Brain microvascular endothelial cell (primary cell): ENCODE results near the gene G6PC3.

Source experiments
- DNase-seq: peaks from one replicate; pipeline ENCODE4 v3.0.0-alpha.2; 2020
- H3K27ac ChIP-seq: fragments of 250-450 bp; sonication (Bioruptor Pico); 2 replicates; pipeline ENCODE4 v1.5.1; 2020; ENCODE audit warnings: mild to moderate bottlenecking, moderate library complexity
- H3K27me3 ChIP-seq: fragments of 250-450 bp; sonication (Bioruptor Pico); replicated peaks from 2 replicates; pipeline ENCODE4 v1.5.1; 2020; ENCODE audit warnings: mild to moderate bottlenecking
- H3K36me3 ChIP-seq: fragments of 250-450 bp; sonication (Bioruptor Pico); replicated peaks from 2 replicates; pipeline ENCODE4 v1.5.1; 2020; ENCODE audit warnings: mild to moderate bottlenecking
- H3K4me3 ChIP-seq: 2 replicates; pipeline ENCODE4 v1.5.1; 2011; ENCODE audit warnings: low read depth, mild to moderate bottlenecking, control low read depth, low read length, moderate library complexity
- CTCF ChIP-seq: IDR thresholded peaks from 2 replicates; pipeline ENCODE4 v1.5.1; 2011; ENCODE audit warnings: low read depth, mild to moderate bottlenecking, moderate library complexity, low read length, control low read depth, inconsistent platforms; ENCODE audit errors: missing control alignments
- in situ Hi-C: cut with HindIII; loops from 2 replicates; pipeline ENCODE4 v1.10.0; 2017; ENCODE audit warnings: low sequenced_read_pairs, low pct_ligation_motif_present

The G6PC3 gene

DNA sequence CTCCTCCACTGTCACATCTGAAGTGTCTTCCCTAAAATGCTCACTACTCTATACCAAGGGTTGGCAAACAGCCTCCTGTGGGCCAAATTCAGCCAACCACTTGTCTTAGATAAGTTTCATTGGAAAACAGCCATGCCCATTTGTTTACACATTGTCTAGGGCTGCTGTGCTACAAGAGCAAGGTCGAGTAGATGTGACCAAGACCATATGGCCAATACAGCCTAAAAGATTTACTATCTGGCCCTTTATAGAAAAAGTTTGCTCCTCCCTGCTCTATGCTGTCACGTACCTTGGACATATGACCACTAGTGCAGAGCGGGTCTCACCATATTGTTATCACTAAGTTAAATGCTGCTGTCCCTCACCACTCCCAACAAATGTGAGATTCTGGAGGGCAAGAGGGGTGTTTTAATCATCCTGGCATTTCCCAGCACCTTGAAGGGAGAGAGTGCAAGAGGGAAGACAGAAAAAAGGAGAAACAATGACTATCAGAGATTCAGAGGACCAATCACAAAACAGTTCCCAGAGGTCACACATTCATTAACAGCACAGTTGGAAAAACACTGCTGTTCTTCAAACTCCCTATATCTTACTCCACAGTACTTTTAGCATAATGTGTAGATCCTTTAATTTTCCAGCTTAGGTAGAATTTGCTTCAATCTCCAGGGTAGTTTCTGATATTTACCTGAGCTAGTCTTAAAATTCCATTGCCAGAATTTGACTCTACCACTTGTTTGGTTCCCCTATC is 17.2 kb upstream of the G6PC3 start:
- peaks cover 52% of the 10 kb centered on the region for H3K36me3 ChIP-seq
- no peak for TF ChIP-seq CTCF
- DNase-seq: no peak
- H3K27ac ChIP-seq: no peak overlapping the region
- in situ Hi-C loops: no loop called here
- H3K4me3 ChIP-seq: no peak overlapping the region
- H3K27me3 ChIP-seq: no peaks in the 10 kb centered on the region

DNA sequence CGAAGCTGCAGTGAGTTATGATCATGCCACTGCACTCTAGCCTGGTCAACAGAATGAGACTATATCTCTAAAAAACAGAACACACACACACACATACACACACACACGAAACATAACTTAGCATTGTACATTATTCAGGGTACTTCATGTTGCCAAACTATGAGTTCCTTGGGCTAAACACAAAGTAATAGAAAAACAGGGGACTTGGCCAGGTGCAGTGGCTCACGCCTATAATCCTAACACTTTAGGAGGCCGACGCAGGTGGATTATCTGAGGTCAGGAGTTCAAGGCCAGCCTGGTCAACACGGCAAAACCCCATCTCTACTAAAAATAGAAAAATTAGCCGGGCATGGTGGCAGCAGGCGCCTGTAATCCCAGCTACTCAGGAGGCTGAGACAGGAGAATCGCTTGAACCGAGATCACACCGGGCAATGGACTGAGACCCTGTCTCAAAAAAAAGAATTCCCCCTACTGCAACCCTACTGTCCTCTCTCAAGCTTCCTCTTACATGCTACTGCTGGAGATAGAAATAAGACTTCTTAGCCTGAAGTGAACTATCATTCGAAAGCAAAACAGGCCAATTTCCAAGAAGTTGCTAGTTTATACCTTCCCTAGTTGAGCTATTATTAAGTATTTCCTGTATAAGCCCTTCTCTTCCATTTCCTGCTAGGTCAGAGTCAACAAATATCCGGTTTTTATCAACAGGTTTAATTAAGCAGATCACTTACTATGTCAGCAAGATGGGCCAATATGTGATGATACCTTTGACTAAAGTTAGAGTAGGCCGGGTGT is 11.2 kb upstream of the G6PC3 start:
- Histone ChIP-seq H3K4me3 (no peak overlapping the region), H3K27ac (no peak overlapping the region), H3K27me3 (no peaks in the 10 kb centered on the region), H3K36me3 (peaks cover 49% of the 10 kb centered on the region)
- in situ Hi-C loops: no loop called here
- no peak for TF ChIP-seq CTCF
- no peak for DNase-seq

DNA sequence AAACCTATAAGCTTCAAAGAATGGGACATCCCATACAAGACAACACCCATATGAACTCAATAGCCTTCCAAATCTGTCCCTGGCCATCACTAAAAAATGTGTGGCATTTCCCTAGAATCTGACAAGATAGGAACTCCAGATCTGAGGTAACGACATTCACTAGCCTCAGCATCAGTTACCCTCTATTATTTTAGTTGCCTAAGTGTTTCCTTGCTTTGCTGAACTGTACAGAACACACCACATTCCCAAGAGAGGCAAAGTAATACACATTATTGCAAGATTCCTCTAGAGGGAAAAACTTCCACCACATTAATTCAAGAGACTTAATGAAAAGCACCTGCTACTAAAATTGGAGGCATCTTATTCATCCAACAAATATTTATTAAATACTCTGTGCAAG is 9.1 kb upstream of the G6PC3 start:
- H3K4me3 ChIP-seq: no peak overlapping the region
- in situ Hi-C loops: no loop called here
- no peaks in the 10 kb centered on the region for H3K27me3 ChIP-seq
- peaks cover 43% of the 10 kb centered on the region for H3K36me3 ChIP-seq
- H3K27ac ChIP-seq: no peak overlapping the region
- DNase-seq: no peak
- TF ChIP-seq CTCF: no peak

DNA sequence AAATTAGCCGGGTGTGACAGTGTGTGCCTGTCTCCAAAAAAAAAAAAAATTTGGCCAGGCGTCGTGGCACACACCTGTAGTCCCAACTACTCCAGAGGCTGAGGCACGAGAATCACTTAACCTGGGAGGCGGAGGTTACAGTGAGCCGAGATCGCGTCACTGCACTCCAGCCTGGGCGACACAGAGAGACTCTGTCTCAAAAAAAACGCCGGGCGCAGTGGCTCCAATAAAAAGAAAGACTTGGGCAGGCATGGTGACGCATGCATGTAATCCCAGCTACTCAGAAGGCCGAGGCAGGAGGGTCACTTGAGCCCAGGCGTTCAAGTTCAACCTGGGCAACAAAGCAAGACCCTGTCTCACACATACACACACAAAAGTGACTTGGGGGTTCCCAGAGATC is 7.7 kb upstream of the G6PC3 start:
- H3K4me3 ChIP-seq: no peak overlapping the region
- H3K27me3 ChIP-seq: no peaks in the 10 kb centered on the region
- no peak for TF ChIP-seq CTCF
- in situ Hi-C loops: no loop called here
- no peak for DNase-seq
- H3K36me3 ChIP-seq: peaks cover 39% of the 10 kb centered on the region
- no peak overlapping the region for H3K27ac ChIP-seq

DNA sequence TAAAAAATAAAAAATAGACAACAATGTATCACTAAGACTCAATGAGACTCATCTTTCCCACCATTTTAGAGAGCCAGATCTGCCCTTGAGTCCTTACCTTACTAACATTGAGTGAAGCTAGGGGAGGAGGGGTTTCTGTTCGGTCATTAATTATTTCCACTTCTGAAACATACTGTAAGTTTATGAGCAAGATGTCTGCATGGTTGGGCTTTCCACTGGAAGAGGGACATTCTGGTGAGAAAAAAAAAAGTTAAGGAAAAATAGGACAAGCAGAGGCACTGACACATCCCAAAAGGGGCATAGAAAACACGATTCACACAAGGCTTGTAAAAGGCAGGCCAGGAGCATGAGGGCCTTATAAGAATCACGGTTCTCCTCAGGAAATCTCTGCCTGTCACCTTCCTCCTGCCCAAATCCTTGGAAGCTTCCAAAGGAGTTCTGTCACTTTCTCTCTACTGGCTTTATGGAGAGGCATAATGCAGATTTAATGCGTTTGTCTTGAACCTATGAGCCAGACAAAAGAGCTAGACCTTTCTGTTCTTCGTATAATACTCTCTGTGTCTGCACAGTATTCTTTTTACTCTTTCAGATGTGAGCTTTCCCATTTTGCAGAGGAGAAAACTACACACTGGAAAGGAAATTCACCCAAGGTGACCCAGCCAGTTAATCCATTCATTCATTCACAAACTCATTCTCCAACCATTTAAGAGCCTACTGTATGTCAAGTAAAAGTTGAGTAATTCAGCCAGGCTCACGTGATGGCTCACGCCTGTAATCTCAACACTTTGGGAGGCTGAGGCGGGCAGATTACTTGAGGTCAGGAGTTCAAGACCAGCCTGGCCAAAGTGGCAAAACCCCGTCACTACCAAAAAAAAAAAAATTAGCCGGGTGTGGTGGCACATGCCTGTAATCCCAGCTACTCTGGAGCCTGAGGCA is 6.6 kb upstream of the G6PC3 start:
- no peak overlapping the region for H3K27ac ChIP-seq
- no peak for TF ChIP-seq CTCF
- no peak for DNase-seq
- no peaks in the 10 kb centered on the region for H3K27me3 ChIP-seq
- peaks cover 31% of the 10 kb centered on the region for H3K36me3 ChIP-seq
- H3K4me3 ChIP-seq: no peak overlapping the region
- in situ Hi-C loops: no loop called here
